ENCODE data around the gene FBXL20.

The FBXL20 gene

GRCh38 chr17:39217734-39218369 lies 183.6 kb downstream of the FBXL20 start:
- H2AFZ ChIP-seq (ENCODE audit: low read depth) = no peak overlapping the region
- H3K4me3 ChIP-seq (IDR thresholded peaks at IDR 0.05; ENCODE audit: insufficient read depth, low read depth, low read length) = no peak overlapping the region
- no peaks in the 10 kb centered on the region for H3K79me2 ChIP-seq (ENCODE audit: insufficient read depth, low read depth)
- H3K4me1 ChIP-seq (ENCODE audit: low read depth, poor library complexity, severe bottlenecking) = no peaks in the 10 kb centered on the region
- H3K9ac ChIP-seq = no peak overlapping the region
- H4K20me1 ChIP-seq (ENCODE audit: insufficient read depth) = no peaks in the 10 kb centered on the region
- H3K4me2 ChIP-seq = no peak overlapping the region
- no peaks in the 10 kb centered on the region for H3K36me3 ChIP-seq (ENCODE audit: insufficient read depth)
- H3K27ac ChIP-seq = no peak overlapping the region
- H3K27me3 ChIP-seq (ENCODE audit: insufficient read depth, low read depth) = peaks cover 34% of the 10 kb centered on the region
- TF ChIP-seq CTCF (conservative IDR thresholded peaks at IDR 0.05; ENCODE audit: low read depth, low read length) = no peak

GRCh38 chr17:39213852-39214251 lies 187.6 kb downstream of the FBXL20 start:
- Histone ChIP-seq H3K4me2 (no peak overlapping the region), H2AFZ (ENCODE audit: low read depth) (no peak overlapping the region), H3K27me3 (ENCODE audit: insufficient read depth, low read depth) (peaks cover 22% of the 10 kb centered on the region; the same call in 1 of the 2 replicates), H3K4me3 (IDR thresholded peaks at IDR 0.05; ENCODE audit: insufficient read depth, low read depth, low read length) (no peak overlapping the region), H3K9ac (no peak overlapping the region), H4K20me1 (ENCODE audit: insufficient read depth) (no peaks in the 10 kb centered on the region), H3K79me2 (ENCODE audit: insufficient read depth, low read depth) (no peaks in the 10 kb centered on the region), H3K4me1 (ENCODE audit: low read depth, poor library complexity, severe bottlenecking) (peaks cover 13% of the 10 kb centered on the region), H3K36me3 (ENCODE audit: insufficient read depth) (no peaks in the 10 kb centered on the region), H3K27ac (no peak overlapping the region)
- no peak for TF ChIP-seq CTCF (conservative IDR thresholded peaks at IDR 0.05; ENCODE audit: low read depth, low read length)

- H3K27ac ChIP-seq = no peak overlapping the region
- no peak overlapping the region for H2AFZ ChIP-seq (ENCODE audit: low read depth)
- H3K79me2 ChIP-seq (ENCODE audit: insufficient read depth, low read depth) = no peaks in the 10 kb centered on the region
- no peak overlapping the region for H3K9ac ChIP-seq
- no peaks in the 10 kb centered on the region for H4K20me1 ChIP-seq (ENCODE audit: insufficient read depth)
- no peaks in the 10 kb centered on the region for H3K36me3 ChIP-seq (ENCODE audit: insufficient read depth)
- no peak overlapping the region for H3K4me3 ChIP-seq (IDR thresholded peaks at IDR 0.05; ENCODE audit: insufficient read depth, low read depth, low read length)
- TF ChIP-seq CTCF (conservative IDR thresholded peaks at IDR 0.05; ENCODE audit: low read depth, low read length) = no peak
- no peak overlapping the region for H3K4me2 ChIP-seq
- H3K4me1 ChIP-seq (ENCODE audit: low read depth, poor library complexity, severe bottlenecking) = peaks cover 22% of the 10 kb centered on the region
- peaks cover 15% of the 10 kb centered on the region; the same call in 1 of the 2 replicates for H3K27me3 ChIP-seq (ENCODE audit: insufficient read depth, low read depth)
Observed at GRCh38 chr17:39212841-39213480, 188.5 kb downstream of the FBXL20 start.

- Histone ChIP-seq H3K4me1 (ENCODE audit: low read depth, poor library complexity, severe bottlenecking) (peaks cover 25% of the 10 kb centered on the region), H3K79me2 (ENCODE audit: insufficient read depth, low read depth) (no peaks in the 10 kb centered on the region), H3K9ac (no peak overlapping the region), H3K4me3 (IDR thresholded peaks at IDR 0.05; ENCODE audit: insufficient read depth, low read depth, low read length) (no peak overlapping the region), H3K4me2 (no peak overlapping the region), H3K36me3 (ENCODE audit: insufficient read depth) (no peaks in the 10 kb centered on the region), H2AFZ (ENCODE audit: low read depth) (no peak overlapping the region), H4K20me1 (ENCODE audit: insufficient read depth) (no peaks in the 10 kb centered on the region), H3K27me3 (ENCODE audit: insufficient read depth, low read depth) (peaks cover 13% of the 10 kb centered on the region; the same call in 1 of the 2 replicates), H3K27ac (no peak overlapping the region)
- TF ChIP-seq CTCF (conservative IDR thresholded peaks at IDR 0.05; ENCODE audit: low read depth, low read length) = no peak
Observed at GRCh38 chr17:39212195-39212810, 189.1 kb downstream of the FBXL20 start.
